K562 (cell line): ENCODE measurements around the gene ACACB. TPM values are rescaled to one million over a fixed set of nuclear protein-coding genes. Genes with fewer than 3 reads are reported as not detected.

Source experiments
- CHD2 ChIP-seq: IDR thresholded peaks from 2 replicates; pipeline ENCODE4 v1.6.1; 2011; ENCODE audit warnings: low read depth, low read length
- DDX20 ChIP-seq: fragments of 450-650 bp; IDR thresholded peaks from 2 replicates; pipeline ENCODE4 v1.6.1; 2016; ENCODE audit warnings: missing genetic modification characterization, low read depth, mild to moderate bottlenecking, missing compliant biosample characterization, moderate library complexity
- FOXJ2 ChIP-seq: fragments of 200-800 bp; sonication (Bioruptor generic); IDR thresholded peaks from 2 replicates; pipeline ENCODE4 v1.6.1; 2016; ENCODE audit warnings: missing genetic modification characterization, missing compliant biosample characterization
- HMG20B ChIP-seq: fragments of 250-450 bp; sonication (Bioruptor Pico); IDR thresholded peaks from 2 replicates; pipeline ENCODE4 v1.5.0; 2021; ENCODE audit warnings: mild to moderate bottlenecking
- KDM4B ChIP-seq, 2 experiments: fragments of 450-650 bp in 1 of 2; sonication (generic) in 1 of 2; IDR thresholded peaks; 2 replicates each; pipeline ENCODE4 v1.6.1; 2016 to 2017; ENCODE audit warnings: borderline replicate concordance in 2 of 2, antibody characterized with exemption in 1 of 2, low read depth in 1 of 2, mild to moderate bottlenecking in 1 of 2
- KLF13 ChIP-seq: fragments of 450-650 bp; IDR thresholded peaks from 2 replicates; pipeline ENCODE4 v1.6.1; 2016; ENCODE audit warnings: missing genetic modification characterization, low read depth, mild to moderate bottlenecking, missing compliant biosample characterization, moderate library complexity, borderline replicate concordance
- MAZ ChIP-seq, 2 experiments: fragments of 450-650 bp in 1 of 2; sonication (generic) in 1 of 2; formaldehyde crosslinking; IDR thresholded peaks in 1 of 2; conservative IDR thresholded peaks in 1 of 2; 2 replicates each; pipeline versions ENCODE4 v1.4.0 to v1.5.0; 2020; ENCODE audit warnings: mild to moderate bottlenecking in 1 of 2, missing genetic modification reagents in 1 of 2
- NR2C2 ChIP-seq, 2 experiments: fragments of 200-800 bp in 1 of 2; sonication (Bioruptor generic) in 1 of 2; sonication (generic) in 1 of 2; formaldehyde crosslinking in 1 of 2; IDR thresholded peaks; 2 replicates each; pipeline versions ENCODE4 v1.6.1 to v1.8.0; 2016 to 2022; ENCODE audit warnings: mild to moderate bottlenecking in 1 of 2, missing compliant biosample characterization in 1 of 2, missing genetic modification characterization in 1 of 2, missing genetic modification reagents in 1 of 2
- PHF20 ChIP-seq: fragments of 450-650 bp; IDR thresholded peaks from 2 replicates; pipeline ENCODE4 v1.6.1; 2018; ENCODE audit not compliant: partially characterized antibody
- RCOR1 ChIP-seq, 2 experiments: IDR thresholded peaks; 2 replicates each; pipeline ENCODE4 v1.6.1; 2012; ENCODE audit warnings: low read depth in 2 of 2, low read length in 2 of 2, borderline replicate concordance in 1 of 2, improper control_type of control experiment in 1 of 2
- SIRT6 ChIP-seq: IDR thresholded peaks from one replicate; pipeline ENCODE4 v1.6.1; 2012; ENCODE audit warnings: low read depth, mild to moderate bottlenecking, control low read depth, inconsistent platforms, low read length, moderate library complexity
- SIX5 ChIP-seq, 2 experiments: IDR thresholded peaks; 2 replicates each; pipeline ENCODE4 v1.6.1; 2011; ENCODE audit warnings: low read length in 2 of 2, borderline replicate concordance in 1 of 2, low read depth in 1 of 2, mild to moderate bottlenecking in 1 of 2, moderate library complexity in 1 of 2; ENCODE audit not compliant: insufficient read depth in 1 of 2
- SMAD3 ChIP-seq: fragments of 450-650 bp; formaldehyde crosslinking; conservative IDR thresholded peaks from 2 replicates; pipeline ENCODE4 v1.4.0; 2020; ENCODE audit warnings: mild to moderate bottlenecking
- SNIP1 ChIP-seq: fragments of 450-650 bp; IDR thresholded peaks from 2 replicates; pipeline ENCODE4 v1.7.1; 2017; ENCODE audit warnings: low read depth, mild to moderate bottlenecking
- ZNF212 ChIP-seq: fragments of 450-650 bp; formaldehyde crosslinking; IDR thresholded peaks from 2 replicates; pipeline ENCODE4 v1.4.0; 2020; ENCODE audit warnings: mild to moderate bottlenecking
- ZNF589 ChIP-seq: fragments of 200-800 bp; sonication (Bioruptor generic); IDR thresholded peaks from 2 replicates; pipeline ENCODE4 v1.6.1; 2016; ENCODE audit warnings: low read depth, missing genetic modification characterization, missing compliant biosample characterization
- ZNF77 ChIP-seq: fragments of 250-450 bp; sonication (Bioruptor Pico); IDR thresholded peaks from 2 replicates; pipeline ENCODE4 v1.5.0; 2020
- polyA plus RNA-seq, 8 experiments: library from polyadenylated mRNA; depleted of rRNA in 4 of 8; stranded (reverse) in 5 of 8; unstranded in 3 of 8; fragments of >200 nt; fragmentation: Nextera tagmentation in 2 of 8; fragmentation: Illumina TruSeq in 1 of 8; extraction: Ambion mirVana in 2 of 8; extraction: Trizol in 1 of 8; gene quantifications; 2 replicates each; pipeline versions ENCODE4 v1.2.1 to v1.2.3, GENCODE V29; 2011 to 2014; ENCODE audit warnings: inconsistent platforms in 1 of 8, missing spikeins in 1 of 8
- total RNA-seq, 7 experiments: library from RNA; depleted of rRNA in 6 of 7; stranded (reverse); fragments of >200 nt in 6 of 7; fragmentation: Illumina TruSeq in 2 of 7; extraction: Trizol in 2 of 7; gene quantifications; 2 replicates each; pipeline versions ENCODE4 v1.2.1 to v1.2.3, GENCODE V29; 2011 to 2021; ENCODE audit warnings: low replicate concordance in 1 of 7
- TF ChIP-seq, protein P1 (sequence below): fragments of 250-450 bp; sonication (Bioruptor Pico); IDR thresholded peaks from 2 replicates; pipeline ENCODE4 v1.4.0; 2020; ENCODE audit warnings: mild to moderate bottlenecking, moderate library complexity
- TF ChIP-seq, protein P2 (sequence below): fragments of 450-650 bp; formaldehyde crosslinking; IDR thresholded peaks from 2 replicates; pipeline ENCODE4 v1.4.0; 2020; ENCODE audit warnings: mild to moderate bottlenecking, moderate library complexity
- TF ChIP-seq, protein P3 (sequence below): sonication (generic); formaldehyde crosslinking; IDR thresholded peaks from 2 replicates; pipeline ENCODE4 v1.5.0; 2020; ENCODE audit warnings: missing genetic modification reagents
- TF ChIP-seq, protein P4 (sequence below): fragments of 200-800 bp; sonication (Bioruptor generic); IDR thresholded peaks from 2 replicates; pipeline ENCODE4 v1.6.1; 2017; ENCODE audit warnings: missing genetic modification characterization, missing compliant biosample characterization

The ACACB gene
- total and polyA plus RNA-seq, 9 of the 15 experiments (the other 6 are each of a cell fraction or from before 2014, with no cell fraction given): 0.10 to 2.5 (median 0.83) TPM

DNA sequence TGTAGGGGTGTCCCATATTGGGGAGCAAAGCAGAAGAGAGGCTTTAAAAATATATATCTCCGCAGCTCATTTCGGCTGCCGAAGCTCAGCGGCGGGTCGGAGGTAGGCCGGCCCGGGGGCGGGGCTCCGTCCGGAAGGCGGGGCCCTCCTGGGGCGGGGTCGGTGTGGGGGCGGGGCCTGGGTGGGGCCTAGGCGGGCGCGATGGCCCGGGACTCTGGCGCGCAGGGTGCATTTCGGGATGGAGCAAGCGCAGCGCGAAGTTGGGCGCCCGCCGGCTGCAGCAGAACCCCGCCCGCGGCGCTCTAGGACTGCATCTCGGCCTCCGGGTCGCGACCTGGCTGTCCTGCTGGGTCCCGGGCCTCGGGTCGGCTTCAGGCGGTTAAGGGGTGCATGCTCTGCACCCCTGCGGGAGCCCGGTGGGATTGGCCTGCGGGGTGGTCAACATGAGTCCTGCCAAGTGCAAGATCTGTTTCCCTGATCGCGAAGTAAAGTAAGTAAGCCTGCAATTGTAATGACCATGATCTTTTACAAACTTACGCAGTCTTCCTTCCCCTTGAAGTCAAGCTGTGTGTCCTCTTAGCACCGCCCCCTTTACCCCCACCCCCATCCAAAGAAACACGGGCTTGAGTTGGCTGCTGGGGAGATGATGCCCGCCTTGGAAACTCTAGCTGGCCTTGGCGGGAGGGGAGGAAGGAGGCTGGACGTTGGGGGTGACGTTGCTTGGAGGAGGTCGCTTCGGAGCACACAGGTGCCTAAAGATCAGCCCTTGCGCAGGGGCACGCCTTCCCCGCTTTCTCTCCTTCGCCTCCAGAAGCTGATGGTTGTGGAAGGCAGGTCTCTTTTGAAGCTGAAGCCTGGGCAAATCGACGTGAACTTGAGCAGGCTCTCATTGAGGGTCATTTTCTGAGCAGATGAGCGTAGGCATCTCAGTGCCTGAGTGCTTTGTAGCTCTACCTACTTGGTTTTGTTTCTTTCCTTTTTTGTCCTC lies 38.4 kb downstream of the ACACB start (continued):
- TF ChIP-seq, protein P1, sequence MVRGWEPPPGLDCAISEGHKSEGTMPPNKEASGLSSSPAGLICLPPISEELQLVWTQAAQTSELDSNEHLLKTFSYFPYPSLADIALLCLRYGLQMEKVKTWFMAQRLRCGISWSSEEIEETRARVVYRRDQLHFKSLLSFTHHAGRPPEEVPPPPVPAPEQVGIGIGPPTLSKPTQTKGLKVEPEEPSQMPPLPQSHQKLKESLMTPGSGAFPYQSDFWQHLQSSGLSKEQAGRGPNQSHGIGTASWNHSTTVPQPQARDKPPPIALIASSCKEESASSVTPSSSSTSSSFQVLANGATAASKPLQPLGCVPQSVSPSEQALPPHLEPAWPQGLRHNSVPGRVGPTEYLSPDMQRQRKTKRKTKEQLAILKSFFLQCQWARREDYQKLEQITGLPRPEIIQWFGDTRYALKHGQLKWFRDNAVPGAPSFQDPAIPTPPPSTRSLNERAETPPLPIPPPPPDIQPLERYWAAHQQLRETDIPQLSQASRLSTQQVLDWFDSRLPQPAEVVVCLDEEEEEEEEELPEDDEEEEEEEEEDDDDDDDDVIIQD (CRISPR knock-in tag): no peak
- no peak for TF ChIP-seq ZNF212
- TF ChIP-seq HMG20B (CRISPR knock-in tag): no peak
- no peak for TF ChIP-seq ZNF589 (CRISPR knock-in tag)
- TF ChIP-seq DDX20: no peak
- TF ChIP-seq, protein P2, sequence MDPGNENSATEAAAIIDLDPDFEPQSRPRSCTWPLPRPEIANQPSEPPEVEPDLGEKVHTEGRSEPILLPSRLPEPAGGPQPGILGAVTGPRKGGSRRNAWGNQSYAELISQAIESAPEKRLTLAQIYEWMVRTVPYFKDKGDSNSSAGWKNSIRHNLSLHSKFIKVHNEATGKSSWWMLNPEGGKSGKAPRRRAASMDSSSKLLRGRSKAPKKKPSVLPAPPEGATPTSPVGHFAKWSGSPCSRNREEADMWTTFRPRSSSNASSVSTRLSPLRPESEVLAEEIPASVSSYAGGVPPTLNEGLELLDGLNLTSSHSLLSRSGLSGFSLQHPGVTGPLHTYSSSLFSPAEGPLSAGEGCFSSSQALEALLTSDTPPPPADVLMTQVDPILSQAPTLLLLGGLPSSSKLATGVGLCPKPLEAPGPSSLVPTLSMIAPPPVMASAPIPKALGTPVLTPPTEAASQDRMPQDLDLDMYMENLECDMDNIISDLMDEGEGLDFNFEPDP (CRISPR knock-in tag): no peak
- TF ChIP-seq CHD2: no peak
- no peak for TF ChIP-seq PHF20
- no peak for TF ChIP-seq SMAD3 (CRISPR knock-in tag)
- peak in 1 of 2 experiments; percentile 30; a peak in 1 of 4 replicates for TF ChIP-seq RCOR1 (IDR thresholded peaks at IDR 0.05; ENCODE audit: borderline replicate concordance in 1 of 2, low read depth in 2 of 2, low read length in 2 of 2)
- TF ChIP-seq SIRT6: no peak
- TF ChIP-seq, protein P3, sequence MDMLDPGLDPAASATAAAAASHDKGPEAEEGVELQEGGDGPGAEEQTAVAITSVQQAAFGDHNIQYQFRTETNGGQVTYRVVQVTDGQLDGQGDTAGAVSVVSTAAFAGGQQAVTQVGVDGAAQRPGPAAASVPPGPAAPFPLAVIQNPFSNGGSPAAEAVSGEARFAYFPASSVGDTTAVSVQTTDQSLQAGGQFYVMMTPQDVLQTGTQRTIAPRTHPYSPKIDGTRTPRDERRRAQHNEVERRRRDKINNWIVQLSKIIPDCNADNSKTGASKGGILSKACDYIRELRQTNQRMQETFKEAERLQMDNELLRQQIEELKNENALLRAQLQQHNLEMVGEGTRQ (CRISPR knock-in tag): no peak
- TF ChIP-seq KDM4B (IDR thresholded peaks at IDR 0.05; ENCODE audit: borderline replicate concordance in 2 of 2, low read depth in 1 of 2): no peak
- TF ChIP-seq, protein P4, sequence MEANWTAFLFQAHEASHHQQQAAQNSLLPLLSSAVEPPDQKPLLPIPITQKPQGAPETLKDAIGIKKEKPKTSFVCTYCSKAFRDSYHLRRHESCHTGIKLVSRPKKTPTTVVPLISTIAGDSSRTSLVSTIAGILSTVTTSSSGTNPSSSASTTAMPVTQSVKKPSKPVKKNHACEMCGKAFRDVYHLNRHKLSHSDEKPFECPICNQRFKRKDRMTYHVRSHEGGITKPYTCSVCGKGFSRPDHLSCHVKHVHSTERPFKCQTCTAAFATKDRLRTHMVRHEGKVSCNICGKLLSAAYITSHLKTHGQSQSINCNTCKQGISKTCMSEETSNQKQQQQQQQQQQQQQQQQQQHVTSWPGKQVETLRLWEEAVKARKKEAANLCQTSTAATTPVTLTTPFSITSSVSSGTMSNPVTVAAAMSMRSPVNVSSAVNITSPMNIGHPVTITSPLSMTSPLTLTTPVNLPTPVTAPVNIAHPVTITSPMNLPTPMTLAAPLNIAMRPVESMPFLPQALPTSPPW: peak; percentile 55; the same call in 1 of the 2 replicates
- TF ChIP-seq FOXJ2 (tag): no peak
- no peak for TF ChIP-seq SNIP1
- no peak for TF ChIP-seq SIX5 (IDR thresholded peaks at IDR 0.05; ENCODE audit: borderline replicate concordance in 1 of 2, insufficient read depth in 1 of 2, low read depth in 1 of 2, low read length in 2 of 2)
- TF ChIP-seq ZNF77 (CRISPR knock-in tag): no peak
- no peak for TF ChIP-seq NR2C2 (CRISPR knock-in tag; IDR thresholded peaks at IDR 0.05)
- TF ChIP-seq NR2C2 (tag; IDR thresholded peaks at IDR 0.05): 0 out of 2 replicates have a peak, but pooled peaks have one; percentile 46
- no peak for TF ChIP-seq KLF13 (tag)
- TF ChIP-seq MAZ (CRISPR knock-in tag; conservative IDR thresholded peaks at IDR 0.05 in 1 of 2, IDR thresholded peaks at IDR 0.05 in 1 of 2): peak; percentile 47 to 55; a peak in 1 of 4 replicates
